Ammon's horn (tissue), 1 donor: ENCODE results near the gene OR52N1.

Experiments used
- DNase-seq: peaks from one replicate; pipeline ENCODE4 v3.0.0-alpha.2; 2016; ENCODE audit warnings: low spot score

Gene OR52N1

DNA sequence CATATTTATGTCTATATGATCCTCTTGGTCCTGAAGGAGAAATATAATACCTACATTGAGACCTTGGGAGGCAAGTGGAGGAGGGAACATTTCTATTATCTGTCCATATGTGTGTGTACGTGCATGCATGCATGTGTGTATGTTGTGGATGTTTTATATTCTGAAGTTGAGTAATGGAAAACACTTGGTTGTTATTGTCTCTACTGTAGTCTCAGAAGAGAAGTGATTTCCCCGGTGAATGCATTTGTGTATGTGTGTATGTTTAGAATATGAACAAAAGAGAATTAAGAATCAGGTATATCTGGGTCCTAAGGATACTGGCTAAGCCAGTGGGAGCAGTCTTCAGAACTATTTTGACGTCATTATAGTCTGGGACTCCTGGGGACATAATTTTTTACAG is at the start of gene OR52N1:
OR52N1 (minus strand) TSS at position 101 of the 400 bp plus-strand sequence. CDS start 2,449 bp downstream, outside the sequence.
- no peak for DNase-seq

- DNase-seq = no peak
Observed at GRCh38 chr11:5837695-5838094, 46.6 kb upstream of the OR52N1 start.

- DNase-seq = no peak
Observed at GRCh38 chr11:5833446-5833845, 42.4 kb upstream of the OR52N1 start.

DNA sequence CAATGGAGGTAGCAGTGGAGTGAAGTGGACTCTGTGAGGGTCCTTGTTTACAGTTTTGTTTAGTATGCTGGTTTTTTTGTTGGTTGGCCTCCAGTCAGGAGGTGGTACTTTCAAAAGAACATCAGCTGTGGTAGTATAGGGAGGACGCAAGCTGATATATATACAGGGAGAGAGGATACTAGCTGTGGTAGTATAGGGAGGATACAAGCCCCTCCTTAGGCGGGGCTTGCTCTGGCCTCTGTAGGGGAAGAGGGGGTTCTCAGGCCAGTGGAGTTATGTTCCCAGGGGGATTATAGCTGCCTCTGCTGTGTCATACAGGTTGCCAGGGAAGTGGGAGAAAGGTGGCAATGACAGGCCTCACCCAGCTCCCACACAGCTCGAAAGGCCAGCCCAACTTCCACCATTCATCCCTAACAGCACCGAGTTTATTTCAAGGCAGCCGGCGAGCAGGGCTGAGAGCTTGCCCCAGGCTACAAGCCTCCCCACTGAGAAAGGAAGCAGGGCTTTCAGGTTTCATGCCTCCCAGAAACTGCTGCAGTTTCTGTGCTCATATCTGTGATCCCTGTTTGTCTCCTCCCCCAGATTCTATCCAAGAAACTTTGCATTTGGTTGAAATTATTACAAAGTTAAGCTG is 40.2 kb upstream of the OR52N1 start:
- no peak for DNase-seq

DNA sequence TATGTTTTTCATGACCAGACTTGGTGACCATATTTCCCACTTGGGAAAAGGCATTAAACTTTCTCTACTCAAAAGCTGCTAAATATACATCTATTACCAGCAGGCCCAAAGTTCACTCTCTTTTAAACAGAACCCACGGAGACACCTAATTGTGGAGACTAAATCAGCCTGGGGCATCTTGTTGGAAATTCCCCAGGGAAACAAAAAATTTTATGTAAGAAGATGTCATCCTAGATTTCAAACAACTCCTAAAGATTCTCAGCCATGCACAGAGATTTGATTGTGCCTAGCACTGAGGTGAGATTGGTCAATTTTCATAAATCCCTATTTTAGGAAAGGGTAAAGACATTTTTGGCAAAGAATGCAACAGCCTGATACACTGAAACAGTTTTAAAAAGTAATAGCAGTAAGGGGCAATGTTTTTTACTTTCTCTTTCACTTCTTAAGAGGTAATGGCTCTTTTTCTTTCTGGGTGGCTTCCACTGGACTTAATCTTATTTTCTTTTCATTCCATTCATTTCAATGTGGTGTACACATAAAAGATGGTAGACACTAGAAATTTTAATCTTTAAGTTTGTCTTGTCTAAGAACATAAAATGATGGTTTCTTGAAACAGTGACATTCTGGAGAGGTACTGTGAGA is 27.3 kb upstream of the OR52N1 start:
- no peak for DNase-seq

DNA sequence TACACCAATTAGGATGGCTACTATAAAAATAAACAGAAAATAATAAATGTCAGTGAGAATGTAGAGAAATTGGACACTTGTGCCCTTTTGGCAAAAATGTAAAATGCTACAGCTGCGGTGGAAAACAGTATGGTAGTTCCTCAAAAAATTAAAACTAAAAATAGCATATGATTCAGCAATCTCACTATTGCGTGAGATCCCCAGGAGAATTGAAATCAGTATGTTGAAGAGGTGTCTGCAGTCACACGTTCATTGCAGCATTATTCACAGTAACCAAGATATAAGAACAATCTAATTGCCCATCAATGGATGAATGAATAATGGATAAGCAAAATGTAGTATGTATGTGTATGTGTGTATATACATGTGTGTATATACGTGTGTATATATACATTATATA is 24.5 kb upstream of the OR52N1 start:
- no peak for DNase-seq

GRCh38 chr11:5809905-5810795 is 19.1 kb upstream of the OR52N1 start:
- DNase-seq = no peak

DNA sequence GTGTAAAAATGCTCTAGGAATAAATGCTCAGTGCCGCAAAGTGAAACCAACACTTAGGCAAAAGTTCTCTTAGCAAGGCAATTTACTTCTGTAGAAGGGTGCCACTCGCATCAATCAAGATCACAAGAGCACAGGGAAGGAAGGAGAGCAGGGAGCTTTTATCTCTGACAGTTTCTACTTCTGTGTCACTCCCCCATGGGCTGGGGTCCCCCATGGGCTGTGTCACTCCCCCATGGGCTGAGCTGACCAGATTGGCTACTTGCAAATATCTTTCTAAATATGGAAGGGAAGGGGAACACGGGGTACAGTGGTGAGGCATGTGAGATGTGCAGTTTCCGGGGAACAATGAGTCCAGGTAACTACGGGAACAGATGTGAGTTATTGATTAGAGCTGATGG is 18.1 kb upstream of the OR52N1 start:
- DNase-seq = no peak

GRCh38 chr11:5808500-5809121 is 17.5 kb upstream of the OR52N1 start, which contains the start of gene OR52N2:
Gene OR52N2, plus strand, starts transcription at chr11:5808924. Its CDS starts 11,412 bp downstream, at chr11:5820336.
- DNase-seq = peak; percentile 84

DNA sequence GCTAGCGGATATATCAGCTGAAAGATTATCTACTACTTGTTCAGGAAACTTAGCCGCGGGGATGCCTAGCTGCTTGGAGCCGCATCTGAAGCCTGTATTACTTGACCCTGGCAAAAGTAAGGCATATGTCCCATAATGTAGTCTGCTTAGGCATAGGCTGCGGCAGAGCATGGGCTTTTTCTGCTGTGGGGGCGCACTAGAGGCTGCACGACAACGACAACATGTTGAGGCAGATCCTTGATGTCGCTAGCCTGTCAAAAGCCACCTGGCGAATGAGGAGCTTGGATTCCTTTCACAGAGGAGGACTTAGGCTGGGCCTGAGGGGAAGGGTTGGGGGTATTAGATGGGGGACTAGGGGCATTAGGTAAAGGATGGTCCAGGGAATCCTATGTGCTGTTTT is 16.5 kb upstream of the OR52N1 start:
- DNase-seq = no peak

DNA sequence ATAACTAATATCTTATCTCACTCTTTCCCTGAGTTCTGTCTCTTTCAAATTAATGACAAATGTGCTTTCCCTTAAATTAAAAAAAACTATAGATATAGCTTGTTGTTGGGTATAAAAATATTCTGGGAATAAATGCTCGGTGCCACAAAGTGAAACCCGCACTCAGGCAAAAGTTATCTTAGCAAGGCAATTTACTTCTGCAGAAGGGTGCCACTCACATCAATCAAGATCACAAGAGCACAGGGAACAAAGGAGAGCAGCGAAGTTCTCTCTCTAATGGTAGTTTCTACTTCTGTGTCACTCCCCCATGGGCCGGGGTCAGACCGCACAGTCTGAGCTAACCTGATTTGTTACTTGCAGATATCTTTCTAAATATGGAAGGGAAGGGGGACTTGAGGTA is 12.9 kb upstream of the OR52N1 start:
- DNase-seq = no peak

GRCh38 chr11:5796541-5796940 is 5.5 kb upstream of the OR52N1 start:
- DNase-seq = no peak

DNA sequence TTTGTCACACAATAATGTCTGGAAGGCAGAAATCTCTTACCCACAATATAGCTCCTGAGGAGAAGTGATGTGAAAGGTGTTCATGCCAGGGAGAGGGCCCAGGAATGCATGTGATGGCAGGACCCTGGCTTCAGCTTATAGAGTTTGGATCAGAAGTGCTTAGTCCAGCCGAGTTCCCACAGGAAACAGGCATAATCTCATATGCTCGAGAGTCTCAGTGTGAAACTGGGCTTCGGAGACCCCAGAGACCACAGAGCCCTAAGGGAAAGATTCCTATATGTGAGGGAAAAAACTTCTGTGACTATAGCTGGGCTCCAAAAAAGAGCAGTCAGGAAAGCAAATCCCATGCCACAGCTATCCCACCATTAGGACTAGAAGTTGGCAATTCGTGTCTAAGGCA is 7.8 kb downstream of the OR52N1 start, which contains the start of gene OR52N5:
OR52N5 (minus strand) TSS at position 101 of the 400 bp plus-strand sequence. CDS start 4,721 bp downstream, outside the sequence.
- no peak for DNase-seq

DNA sequence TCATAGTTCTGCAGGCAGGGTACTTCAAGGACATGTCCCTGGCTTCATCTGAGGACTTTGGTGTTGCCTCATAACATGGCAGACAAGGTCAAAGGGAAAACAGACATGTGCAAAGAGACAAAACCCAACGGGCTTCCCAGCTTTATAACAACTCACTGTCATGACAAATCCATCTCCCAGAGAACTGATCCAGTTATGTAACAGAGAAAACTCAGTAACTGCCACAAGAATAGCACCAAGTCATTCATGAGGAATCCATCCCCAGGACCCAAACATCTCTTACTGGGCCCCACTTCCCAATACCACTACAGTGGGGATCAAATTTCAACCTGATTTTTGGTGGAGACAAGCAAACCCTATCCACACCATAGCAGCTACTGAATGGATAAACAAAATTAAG is 24.0 kb downstream of the OR52N1 start:
- no peak for DNase-seq

- no peak for DNase-seq
Observed at GRCh38 chr11:5753943-5754342, 37.1 kb downstream of the OR52N1 start, which contains the start of gene OR52N4. Gene OR52N4, plus strand, starts transcription at chr11:5754243. Its CDS starts 498 bp downstream, at chr11:5754741.

DNA sequence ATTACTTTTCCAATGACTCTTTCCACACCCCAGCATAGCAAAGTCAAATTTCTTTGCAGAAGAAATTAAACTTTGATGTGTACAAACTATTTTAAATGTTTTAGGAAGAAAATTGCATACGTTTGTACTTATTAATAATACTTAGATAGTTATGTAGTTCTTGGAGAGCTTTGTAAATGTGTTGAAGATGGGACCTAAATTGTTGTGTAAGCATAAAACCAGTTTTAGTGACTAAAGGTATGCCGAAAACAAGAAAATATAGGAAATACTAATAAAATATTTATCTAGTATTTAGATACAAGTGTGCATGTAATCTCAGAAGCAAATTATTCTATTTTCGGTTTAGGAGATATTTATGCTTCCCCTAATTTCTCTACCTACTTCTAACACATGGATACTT is 41.2 kb downstream of the OR52N1 start:
- DNase-seq = no peak

DNA sequence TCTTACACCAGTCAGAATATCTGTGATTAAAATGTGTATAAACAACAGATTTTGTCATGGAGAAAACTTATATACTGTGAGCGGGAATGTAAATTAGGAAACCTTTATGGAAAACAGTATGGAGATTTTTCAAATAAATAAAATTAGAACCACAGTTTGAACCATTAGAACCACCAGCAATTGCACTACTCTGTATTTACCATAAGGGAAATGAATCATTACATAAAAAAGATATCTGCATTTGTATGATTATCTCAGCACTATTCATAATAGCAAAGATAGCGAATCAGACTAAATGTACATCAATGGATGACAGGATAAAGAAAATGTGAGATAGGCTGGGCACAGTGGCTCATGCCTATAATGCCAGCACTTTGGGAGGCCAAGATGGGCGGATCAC is 44.5 kb downstream of the OR52N1 start:
- DNase-seq = no peak

DNA sequence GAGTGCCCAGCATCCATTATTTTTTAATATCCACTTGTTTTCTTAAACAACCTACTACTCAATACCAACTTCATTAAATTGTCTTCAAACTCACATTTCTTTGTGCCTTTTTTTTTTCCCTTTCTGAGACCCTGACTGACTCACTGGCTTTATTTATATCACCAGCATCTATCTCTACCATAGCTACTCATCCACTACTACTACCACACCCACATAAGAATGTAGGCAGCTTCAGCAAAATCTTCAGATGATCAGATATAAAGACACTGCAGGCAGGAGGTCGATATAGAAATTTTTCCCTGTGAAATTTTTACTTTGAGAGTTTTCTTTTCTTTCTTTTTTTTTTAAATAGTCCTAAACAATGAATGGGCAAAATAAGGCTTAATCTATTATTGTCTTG is 52.6 kb downstream of the OR52N1 start:
- no peak for DNase-seq

DNA sequence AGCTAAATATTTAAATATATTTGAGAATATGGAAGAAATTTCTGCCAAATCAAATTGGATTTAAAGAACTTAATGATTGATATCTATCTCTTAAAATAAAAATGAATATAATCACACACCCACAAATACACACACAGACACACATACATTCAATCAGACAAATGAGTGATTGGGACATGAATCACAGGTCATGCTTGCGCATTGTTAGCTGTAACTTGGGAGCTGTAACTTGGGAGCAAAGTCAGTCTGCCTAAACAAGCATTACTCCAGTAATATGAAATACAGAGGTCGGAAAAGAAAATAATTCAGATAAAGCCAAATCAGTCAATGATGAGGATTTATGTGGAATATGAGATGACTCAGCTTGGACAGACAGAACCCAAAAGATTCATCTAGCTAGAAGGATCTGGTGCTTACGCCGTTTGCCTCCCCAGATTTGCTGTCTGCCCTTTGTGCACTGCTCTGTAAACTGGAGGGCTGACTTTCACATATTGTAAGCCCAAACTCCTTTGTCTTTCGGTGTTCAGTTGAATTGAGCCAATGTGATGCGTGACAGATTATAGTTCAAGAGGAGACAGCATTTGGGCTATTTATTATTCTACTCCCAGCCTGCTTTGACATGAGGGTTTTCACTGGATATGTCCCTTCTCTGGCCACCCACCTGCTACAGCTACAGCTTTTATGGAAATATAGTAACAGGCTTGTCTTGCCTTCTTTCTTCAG is 53.2 kb downstream of the OR52N1 start:
- no peak for DNase-seq

DNA sequence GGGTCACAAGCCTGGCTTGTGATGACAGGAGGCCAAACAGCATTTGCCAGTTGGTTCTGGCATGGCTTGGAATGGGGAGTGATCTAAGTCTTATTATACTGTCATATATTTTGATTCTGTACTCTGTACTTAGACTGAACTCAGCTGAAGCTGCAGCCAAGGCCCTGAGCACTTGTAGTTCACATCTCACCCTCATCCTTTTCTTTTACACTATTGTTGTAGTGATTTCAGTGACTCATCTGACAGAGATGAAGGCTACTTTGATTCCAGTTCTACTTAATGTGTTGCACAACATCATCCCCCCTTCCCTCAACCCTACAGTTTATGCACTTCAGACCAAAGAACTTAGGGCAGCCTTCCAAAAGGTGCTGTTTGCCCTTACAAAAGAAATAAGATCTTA is 54.0 kb downstream of the OR52N1 start:
- DNase-seq = no peak
